CD4-positive, alpha-beta T cell treated with Interleukin-6 at 100 ng/mL for 8 hours (primary cell): ENCODE measurements around the gene MAPK13.
A peak's percentile ranks its signal among the peaks of the same experiment; 100 is the strongest.
"Not testable (repeated sequence)": the region's sequence is repeated elsewhere in the genome, so short reads cannot be mapped to it uniquely, and the experiment has no call there.

Source experiments
- DNase-seq: peaks from one replicate; pipeline ENCODE4 v3.0.0-alpha.2; 2020; ENCODE audit warnings: mixed read lengths, low spot score

The MAPK13 gene

GRCh38 chr6:36129941-36130666, at the start of gene MAPK13:
Gene MAPK13, plus strand, starts transcription at chr6:36130513. Its CDS starts 70 bp downstream, at chr6:36130583.
- DNase-seq: peak; percentile 10

GRCh38 chr6:36082318-36082717, 48.0 kb upstream of the MAPK13 start:
- no peak for DNase-seq

GRCh38 chr6:36083446-36083845, 46.9 kb upstream of the MAPK13 start:
- DNase-seq: no peak

GRCh38 chr6:36088204-36088603, 42.1 kb upstream of the MAPK13 start:
- not testable (repeated sequence) for DNase-seq

- DNase-seq: no peak
Measured at GRCh38 chr6:36089048-36089447, 41.3 kb upstream of the MAPK13 start.

GRCh38 chr6:36094238-36094637, 36.1 kb upstream of the MAPK13 start:
- DNase-seq: no peak

- DNase-seq: peak; percentile 81
Measured at GRCh38 chr6:36094753-36095496, 35.4 kb upstream of the MAPK13 start.

- no peak for DNase-seq
Measured at GRCh38 chr6:36095497-36096391, 34.6 kb upstream of the MAPK13 start.

- DNase-seq: no peak
Measured at GRCh38 chr6:36098253-36098919, 31.9 kb upstream of the MAPK13 start.

- DNase-seq: peak; percentile 23
Measured at GRCh38 chr6:36098920-36099647, 31.2 kb upstream of the MAPK13 start.

- peak; percentile 66 for DNase-seq
Measured at GRCh38 chr6:36099869-36100483, 30.3 kb upstream of the MAPK13 start.

- DNase-seq: no peak
Measured at GRCh38 chr6:36101691-36102090, 28.6 kb upstream of the MAPK13 start.

GRCh38 chr6:36102853-36103252, 27.5 kb upstream of the MAPK13 start:
- no peak for DNase-seq

- DNase-seq: no peak
Measured at GRCh38 chr6:36104836-36105235, 25.5 kb upstream of the MAPK13 start.

- peak; percentile 66 for DNase-seq
Measured at GRCh38 chr6:36109092-36109491, 21.2 kb upstream of the MAPK13 start.

- DNase-seq: no peak
Measured at GRCh38 chr6:36110050-36110449, 20.3 kb upstream of the MAPK13 start.

GRCh38 chr6:36110863-36111262, 19.4 kb upstream of the MAPK13 start:
- no peak for DNase-seq

GRCh38 chr6:36111526-36111925, 18.8 kb upstream of the MAPK13 start:
- no peak for DNase-seq

GRCh38 chr6:36113049-36113448, 17.3 kb upstream of the MAPK13 start:
- no peak for DNase-seq

- no peak for DNase-seq
Measured at GRCh38 chr6:36113703-36114102, 16.6 kb upstream of the MAPK13 start.
